DMS153 treated with DMSO at 0.1 percent for 48 hours (cell line): ENCODE measurements around the gene NPAS2.

Experiments
- DNase-seq: peaks from one replicate; lab custom pipeline; 2025; ENCODE audit not compliant: unreplicated experiment; lab: John Stamatoyannopoulos, UW

Gene NPAS2

DNA sequence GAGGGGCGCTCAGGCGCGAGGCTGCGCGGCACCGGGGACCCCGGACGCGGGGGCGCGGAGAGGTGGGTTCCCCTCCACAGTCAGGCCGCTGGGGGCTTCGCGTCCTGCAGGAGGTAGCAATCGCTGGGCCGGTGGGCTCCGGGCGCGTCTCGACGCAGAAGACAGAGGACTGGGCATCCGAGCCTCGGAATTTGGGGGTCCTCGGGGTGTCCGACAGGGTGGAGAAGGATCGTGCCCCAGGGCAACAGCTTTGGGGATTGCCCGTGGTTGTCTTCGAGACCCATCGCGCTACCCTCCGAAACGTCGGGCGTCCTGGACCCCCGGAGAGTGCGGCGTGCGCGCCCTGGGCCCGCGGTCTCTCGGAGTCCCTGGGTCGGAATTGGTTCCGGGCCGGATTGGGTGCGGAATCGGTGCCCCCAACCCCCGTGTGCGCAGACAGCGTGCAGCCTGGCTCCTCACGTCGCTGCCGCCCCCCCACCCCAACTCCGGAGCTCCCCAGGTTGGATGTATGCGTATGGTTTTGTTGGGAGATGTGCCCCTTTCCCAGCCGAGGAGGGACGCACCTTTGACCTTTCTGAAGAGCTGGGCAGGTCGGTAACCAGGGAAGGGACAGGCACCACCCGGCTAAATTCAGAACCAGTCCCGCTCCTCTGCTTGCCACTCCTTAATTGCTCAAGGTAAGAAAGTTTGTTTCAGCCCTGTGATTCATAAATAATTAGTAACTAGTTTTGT, 750 bp downstream of the NPAS2 start:
- no peak for DNase-seq

DNA sequence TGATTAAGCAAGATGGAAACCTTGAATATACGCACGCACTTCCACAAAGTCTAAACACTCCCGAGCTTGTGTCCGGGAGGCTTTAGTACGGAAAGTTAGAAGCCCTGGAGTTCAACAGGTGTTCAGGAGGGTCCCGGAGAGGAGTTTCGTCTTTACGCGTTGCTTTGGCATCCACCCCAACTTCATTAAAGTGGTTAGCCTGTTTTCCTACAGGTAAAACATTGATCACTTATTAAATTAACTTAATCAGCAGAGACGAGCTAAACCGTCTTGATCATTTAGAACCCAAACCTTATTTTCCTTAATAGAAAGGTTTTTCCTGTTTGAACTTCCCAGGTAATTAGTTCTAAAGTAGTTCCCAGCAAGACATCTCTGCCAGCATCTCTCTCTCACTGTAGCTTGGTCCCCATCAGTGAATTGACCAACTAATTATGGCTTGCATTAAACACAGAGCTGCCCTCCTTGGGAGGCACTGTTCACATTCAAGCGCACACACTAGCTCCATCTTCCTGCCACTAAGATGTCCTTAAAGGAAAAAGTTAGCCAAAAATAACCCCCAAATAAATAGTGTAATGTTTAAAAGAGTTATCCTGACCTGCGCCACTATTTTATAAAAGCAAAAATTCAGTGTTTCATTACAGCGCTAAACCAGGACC, 1.4 kb downstream of the NPAS2 start:
- no peak for DNase-seq

DNA sequence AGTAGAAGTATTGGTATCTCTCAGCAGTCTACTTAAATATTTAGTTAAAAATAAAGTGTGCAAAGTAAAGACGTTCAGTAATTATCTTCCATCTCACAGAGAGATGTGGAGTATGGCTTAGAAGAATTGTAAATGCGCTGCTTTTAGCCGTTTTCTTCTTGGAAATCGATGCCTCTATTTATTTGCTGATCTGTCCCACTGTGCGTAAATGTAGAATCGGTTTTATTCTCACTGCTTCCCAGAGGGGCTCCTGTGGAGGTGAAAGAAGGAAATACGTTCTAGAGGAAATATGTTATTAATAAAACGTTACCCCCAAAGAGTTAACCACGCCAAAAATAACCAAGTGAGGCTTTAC, 1.9 kb downstream of the NPAS2 start:
- no peak for DNase-seq

DNA sequence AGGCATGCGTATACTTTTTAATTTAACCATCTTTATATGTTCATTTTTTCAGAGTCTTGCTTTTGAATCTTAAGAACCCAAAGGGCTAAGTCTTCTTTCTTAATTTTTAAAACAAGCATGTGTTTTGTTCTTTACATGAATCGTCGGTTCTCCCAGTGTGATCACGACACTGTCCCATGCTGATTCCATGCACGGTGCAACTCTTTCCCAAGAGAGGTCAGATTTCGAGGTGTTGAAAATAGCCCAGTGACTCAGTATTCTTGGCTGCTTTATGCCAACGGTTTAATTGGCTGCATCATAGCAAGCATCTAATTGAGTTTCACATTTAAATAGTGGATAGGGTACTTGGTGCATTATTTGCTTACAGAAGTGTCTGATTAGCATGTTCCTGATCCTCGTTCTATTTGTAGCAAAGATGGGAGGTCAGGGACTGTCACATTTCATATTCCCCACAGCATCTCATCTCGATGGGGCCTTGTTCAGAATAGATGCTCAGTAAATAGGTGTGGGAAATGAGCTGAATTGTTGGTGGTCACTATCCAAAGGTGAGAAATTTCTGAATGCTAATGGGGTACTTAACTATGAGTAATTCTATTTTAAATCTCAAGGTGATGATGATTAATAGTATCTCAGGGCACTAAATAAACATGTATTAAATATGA, 2.8 kb downstream of the NPAS2 start:
- no peak for DNase-seq

DNA sequence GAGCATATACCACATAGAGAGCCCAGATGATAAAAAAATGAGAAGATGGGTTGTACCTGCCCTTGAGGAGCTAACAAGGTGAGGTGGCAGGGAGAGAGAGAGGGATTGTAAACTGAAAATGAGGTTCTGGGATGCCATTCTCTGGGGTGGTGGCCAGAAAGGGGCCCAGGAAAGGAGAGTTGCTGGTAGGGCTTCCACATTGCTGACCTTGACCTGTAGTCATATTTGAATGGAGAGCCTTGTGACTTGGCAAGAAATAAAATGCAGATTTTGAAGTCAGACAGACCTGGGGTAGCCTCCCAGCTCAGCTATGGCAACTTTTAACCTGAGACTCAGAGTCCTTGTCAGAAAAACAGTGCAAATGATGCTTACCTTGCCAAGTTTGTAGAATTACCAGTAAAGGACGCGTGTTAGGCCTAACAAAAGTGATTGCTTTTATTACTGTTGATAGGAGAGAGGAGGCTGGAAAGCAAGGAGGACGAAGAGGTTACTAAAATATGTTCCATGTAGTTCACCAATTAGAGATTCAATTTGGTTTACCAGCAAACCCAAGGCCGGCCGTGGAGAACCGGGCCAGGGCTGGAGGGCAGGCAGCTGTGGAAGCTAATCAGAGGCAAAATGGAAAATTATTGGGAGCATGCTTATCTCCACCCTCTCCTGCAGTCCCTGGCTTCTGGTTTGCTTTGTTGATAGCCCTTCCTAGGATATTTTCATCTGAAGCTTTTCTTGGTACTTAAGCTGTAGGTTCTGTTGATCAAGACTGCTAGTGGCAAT, 3.9 kb downstream of the NPAS2 start:
- no peak for DNase-seq

DNA sequence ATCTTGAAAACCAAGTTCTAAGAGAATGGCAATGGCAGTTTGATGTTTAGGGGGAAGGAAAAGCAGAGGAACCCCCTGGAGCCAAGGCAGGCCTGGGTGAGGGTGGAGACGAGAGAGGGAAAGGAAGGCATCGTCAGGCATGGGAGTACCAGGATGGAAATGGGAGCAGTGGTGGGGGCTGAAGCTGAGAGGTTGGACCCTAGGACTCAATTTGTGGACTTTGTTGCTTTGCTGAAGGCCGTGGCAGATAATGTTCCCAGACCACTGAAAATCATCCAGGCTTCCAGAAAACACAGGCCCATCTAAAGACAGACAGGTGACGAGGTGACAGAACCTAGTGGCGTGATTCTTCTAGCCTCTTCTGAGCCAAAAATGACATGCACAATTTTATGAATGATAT, 4.9 kb downstream of the NPAS2 start:
- DNase-seq: no peak

DNA sequence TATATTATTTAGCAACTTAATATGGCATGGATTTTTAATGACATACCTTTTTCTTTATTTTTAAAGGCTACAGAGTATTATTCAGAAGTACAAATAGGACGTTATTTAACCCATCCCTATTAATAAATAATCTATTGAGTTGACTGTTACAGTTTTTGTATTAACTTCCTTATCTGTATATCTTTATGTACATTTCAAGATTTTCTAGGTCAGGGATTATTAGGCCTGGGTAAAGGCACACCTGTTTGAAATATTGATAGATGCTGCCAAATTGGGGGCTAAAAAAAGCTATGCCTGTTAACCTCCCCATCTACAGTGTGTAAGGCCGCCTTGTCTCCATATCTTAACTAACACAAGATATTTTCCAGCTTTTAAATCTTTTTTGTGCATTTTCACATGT, 6.6 kb downstream of the NPAS2 start:
- DNase-seq: no peak

DNA sequence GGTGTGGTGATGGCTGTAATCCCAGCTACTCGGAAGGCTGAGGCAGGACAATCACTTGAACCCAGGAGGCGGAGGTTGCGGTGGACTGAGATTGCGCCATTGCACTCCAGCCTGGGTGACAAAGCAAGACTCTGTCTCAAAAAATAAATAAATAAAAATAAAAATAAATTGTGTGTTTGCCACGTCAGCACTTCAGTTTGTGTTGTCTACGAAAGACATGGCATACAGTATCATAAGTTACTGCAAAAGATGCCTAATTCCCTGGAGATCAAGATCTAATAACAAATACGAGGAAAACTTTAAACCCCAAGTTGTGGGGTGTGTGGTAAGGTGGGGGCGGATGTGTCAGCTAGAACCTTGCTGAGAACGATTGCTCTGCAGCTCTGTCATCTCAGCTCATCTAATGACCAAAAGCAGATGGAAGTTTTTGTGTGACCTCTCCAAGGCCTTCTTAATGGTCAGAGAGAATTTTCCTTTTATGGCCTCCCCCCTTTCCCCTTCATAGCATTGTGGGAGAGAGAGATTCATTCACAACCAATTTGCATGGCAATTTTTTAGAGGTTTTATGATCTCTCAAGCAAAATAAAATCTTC, 11.3 kb downstream of the NPAS2 start:
- no peak for DNase-seq

DNA sequence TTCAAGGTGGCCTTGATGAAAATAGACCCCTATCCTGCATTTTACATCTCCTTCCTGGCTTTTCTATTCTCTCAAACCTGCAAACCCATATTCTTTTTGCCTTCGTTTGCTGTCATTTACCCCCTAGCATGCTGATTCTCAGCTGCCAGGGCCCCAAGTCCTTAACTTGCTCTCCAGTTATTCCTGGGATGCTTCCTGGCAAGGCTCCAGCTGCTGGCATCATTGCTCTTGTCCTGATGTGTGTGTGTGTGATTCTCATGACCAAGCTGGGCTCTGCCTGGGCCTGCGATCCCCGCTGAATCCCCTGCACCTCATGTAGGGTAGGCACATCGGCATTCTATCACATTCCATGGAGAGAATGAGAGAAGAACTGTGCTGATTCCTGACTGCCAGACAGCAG, 11.9 kb downstream of the NPAS2 start:
- DNase-seq: no peak

DNA sequence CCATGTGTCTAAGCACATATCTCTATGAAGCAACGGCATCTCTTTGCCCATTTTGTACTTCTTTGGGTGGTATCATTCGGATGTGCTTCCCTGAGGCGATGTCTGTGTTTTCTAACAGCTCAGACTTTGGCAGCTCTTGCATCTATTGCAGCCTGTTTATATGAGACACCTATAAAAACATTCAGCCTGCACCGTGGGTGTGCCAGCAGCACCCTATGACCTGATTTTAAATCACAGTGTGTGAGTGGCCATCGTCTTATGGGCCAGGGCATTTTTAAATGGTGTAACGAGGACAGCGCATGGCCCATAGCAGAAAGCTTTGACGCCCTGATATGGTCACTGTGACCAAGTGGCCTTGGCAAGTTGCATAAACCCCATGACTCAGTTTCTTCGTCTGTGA, 12.9 kb downstream of the NPAS2 start:
- DNase-seq: no peak

DNA sequence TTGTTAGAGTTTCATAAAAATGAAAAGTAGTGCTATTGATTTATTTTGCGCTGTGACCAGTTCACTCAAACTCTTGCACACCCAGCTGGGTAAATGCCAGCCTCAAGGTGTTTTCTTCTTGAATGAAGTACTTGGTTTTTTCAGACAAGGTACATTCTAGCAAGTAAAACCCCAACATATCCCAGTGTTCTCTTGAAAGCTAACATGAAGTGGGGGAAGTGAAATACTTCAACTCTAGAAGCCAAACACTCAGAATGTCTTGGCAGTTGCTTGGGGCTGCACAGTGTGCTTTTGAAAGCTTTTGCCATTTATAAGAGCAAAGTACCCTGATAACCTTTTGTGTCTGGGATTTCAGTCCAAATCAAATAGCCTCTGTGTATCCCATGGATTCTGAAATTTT, 13.4 kb downstream of the NPAS2 start:
- DNase-seq: no peak

DNA sequence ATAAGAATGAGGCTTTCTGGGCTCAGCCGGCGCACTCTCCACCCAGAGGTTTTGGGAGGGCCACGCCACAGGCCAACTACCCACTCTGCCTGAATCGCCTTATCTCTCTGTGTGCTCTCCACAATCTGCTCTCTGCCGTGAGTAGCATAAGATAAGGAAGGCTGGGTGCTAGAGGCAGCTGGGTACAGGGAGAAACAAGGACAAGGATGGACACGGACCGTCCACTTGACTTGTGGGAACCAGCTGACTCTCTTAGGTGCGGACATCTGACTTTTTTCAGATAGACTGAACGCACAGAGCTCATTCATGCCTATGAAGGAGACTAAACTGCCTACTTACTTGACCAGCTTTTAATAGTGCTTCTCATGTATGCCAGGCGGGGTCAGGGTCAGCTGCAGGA, 14.3 kb downstream of the NPAS2 start:
- DNase-seq: no peak

DNA sequence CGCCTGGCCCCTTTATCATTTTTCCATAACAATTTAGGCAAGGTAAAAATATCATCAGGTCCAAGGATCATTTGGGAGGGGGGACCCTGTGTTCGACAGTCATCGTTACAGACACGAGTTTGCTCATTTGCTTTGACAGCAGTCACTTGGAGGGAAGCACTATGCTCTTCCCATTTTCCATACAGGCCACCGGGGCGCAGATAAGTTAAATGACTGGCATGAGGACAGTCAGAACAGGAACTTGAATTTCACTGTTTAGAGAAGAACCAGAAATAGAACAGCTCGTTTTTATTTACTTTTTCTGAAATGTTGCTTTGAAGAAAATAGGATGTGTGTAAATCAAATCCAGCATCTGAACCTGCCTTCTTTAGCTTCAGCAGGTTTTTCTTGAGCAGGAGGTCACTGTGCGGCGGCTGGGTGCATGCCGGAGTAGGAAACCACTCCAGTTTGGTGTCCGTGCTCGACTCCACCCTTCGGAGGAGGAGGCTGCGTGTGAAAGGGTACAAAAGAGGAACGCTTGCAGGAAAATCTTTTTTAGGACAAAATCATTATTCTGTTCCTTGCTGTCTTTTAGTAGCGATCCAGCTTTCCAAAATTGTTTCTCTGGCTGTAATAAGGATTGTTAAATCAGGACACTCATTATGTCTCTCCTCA, 15.2 kb downstream of the NPAS2 start:
- DNase-seq: no peak

DNA sequence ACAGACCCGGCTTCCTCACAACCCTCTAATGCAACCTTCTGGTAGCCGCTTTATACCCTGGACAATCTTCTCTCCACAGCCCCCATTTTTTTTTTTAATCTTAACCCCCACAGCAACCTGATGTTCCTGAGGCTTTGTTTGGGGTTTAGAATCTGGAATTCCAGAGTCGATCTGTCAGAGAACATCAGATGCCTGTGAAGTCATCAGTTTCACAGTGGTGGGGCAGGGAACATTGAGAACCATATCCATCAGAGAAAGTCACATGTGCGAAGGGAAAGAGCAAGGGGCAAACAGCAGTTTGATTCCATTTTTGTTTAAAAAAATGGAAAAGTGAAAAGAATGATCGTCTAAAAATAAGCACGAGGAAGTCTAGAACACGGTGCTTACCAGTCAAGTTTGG, 20.6 kb downstream of the NPAS2 start:
- DNase-seq: no peak

DNA sequence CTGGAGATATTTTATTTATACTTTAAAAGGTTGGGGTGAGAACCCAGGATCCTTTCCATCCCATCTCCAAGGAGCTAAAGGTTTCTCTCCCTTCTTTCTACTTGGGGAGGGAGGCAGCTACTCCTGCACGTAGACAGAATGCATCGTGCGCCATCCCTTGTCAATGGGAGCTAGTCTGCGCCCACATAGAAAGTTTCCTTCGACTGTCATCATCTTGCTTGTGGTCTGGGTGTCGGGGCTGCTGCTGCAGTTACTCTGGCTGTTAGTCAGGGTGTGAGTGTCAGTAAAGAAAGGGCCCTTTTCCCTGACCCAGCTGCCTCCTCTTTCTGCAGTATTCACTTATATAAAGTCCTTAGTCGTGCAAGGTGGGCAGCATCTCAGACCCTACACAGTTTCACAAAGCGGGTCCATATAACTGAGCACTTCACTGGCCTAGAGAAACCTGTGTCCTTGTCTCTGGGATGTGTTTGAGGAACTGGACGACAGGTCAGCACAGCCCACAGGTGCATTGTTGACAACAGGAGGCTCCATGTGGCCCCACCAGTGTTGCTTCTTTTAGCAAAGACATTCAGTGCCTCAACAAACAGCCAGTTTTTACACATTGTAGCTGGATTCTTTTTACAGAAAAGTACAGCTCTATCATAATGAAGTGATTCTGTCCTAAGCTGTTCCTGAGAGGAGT, 22.4 kb downstream of the NPAS2 start:
- DNase-seq: no peak

DNA sequence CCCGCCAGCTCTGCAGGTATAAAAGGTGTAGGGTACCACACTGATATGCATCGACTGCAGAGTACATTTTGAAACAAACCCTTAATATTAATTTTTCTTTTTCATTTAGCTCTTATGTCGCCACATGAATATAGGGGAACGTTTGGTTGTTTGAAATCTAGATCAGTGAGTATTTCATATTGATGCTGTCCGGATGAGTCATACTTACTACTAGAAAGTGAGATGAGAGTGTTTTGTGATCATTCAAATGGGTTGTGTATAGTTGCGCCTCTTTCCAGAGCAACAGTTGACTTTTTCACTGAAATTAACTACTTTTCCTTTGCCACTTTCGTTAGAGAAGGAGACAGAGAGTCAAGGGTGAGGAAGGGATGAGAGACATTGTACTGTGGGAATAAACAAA, 24.6 kb downstream of the NPAS2 start:
- DNase-seq: no peak

DNA sequence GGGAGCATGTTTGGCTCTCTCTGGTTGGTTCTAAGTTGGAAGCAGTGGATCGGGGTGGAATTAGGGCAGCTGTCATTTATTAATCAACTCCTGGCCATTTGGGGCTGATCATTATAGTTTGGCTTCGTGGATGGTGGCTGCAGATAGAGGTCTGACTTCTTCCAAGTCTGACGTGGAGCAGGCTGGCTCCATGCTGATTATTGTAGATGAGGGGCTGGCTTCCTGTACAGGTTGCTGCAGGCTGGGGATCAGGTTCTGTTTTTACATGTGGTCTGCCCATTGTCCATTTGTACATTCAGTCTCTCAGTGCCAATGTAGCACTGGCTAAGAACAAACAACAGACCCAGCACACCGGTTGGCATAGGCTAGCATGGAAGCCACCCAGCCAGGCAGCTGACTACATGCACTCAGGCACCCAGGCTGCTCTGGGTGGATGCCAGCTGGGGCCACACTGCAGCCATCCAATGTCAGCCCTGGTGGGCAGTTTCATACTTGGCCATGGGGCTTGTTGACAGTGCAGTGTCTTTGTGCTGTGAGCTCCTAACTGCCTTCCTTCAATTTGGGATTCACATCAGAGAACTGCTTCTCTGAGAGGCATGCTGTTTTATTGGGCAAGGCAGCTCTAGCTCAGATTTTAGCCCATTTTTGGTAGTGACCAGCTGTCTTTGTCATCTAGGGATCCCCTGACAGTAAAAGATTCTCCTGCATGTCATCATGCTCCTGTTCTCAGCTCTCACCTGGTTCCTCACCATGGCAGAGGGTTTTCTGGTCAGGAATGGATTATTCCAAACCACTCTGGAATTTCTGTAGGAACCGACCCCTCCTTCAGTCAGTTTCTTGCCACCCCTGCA, 25.4 kb downstream of the NPAS2 start:
- DNase-seq: no peak

DNA sequence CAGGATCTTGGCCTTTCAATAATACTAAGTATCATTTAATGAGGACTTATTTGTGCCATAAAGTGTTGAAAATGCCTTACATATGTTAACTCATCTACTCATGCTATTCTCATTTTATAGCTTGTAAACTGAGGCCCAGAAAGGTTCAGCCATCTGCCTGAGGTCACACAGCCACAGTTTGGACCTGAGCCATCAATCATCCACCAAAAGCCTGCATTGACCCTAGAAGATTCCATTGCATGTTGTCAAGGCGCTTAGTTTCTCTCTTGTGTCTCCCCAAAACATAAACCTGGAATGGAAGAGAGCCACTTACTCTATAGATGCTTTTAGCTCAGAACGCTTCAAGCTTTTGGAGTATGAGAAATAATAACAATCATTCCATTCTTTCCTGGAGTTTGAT, 26.8 kb downstream of the NPAS2 start:
- no peak for DNase-seq

DNA sequence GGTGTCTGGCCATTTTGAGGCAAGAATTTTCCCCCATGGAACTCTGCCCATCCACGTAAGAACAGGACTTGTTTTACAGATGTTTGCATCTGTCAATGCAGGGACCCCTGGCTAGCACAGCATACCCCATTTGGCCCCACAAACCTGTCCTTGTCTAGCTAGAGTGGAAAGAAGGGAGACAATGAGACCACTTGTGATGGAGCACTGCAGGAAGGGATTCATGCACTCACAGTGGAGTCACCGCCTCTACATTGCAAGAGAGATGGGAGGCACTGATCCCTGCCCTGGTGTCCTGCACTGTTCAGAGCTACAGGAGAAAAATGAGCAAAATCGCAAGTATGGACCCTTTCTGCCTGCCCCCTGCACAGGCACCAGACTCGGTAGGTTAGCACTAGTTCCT, 32.5 kb downstream of the NPAS2 start:
- DNase-seq: no peak
